ENCODE measurements around the gene KYAT1. TPM values are rescaled to one million over a fixed set of nuclear protein-coding genes. Genes with fewer than 3 reads are reported as not detected.

KYAT1 gene
- total RNA-seq (2021; ENCODE audit: unreplicated experiment), result 6.1 TPM
- 7.6 TPM for polyA plus RNA-seq (2012; ENCODE audit: insufficient read length)
- Bru-seq, nascent RNA, result percentile 47 among the genes with signal in this experiment
- BruChase-seq, experiment 1, labeled RNA remaining after a 2-hour chase, result percentile 56 among the genes with signal in this experiment
- BruChase-seq, experiment 2, labeled RNA remaining after a 6-hour chase, result percentile 60 among the genes with signal in this experiment
- long read RNA-seq, partial matches to known transcripts, result 3 of 11 reads
- long read RNA-seq, other reads (novel, unspliced or antisense), result 3 of 11 reads

- ATAC-seq (peak; percentile 94), DNase-seq (ENCODE audit: low read depth, low spot score) (peak; percentile 81)
- CTCF ChIA-PET, result interaction anchor here (0.6 kb wide), 2 partner anchors 23 to 61 kb away, joined by 3 to 6 read pairs; no protein-coding TSS in a partner anchor
- H3K4me1 ChIP-seq (ENCODE audit: control insufficient read depth, insufficient read depth, low read length), result peaks cover 8% of the 10 kb centered on the region
- H3K9me3 ChIP-seq (ENCODE audit: control insufficient read depth, insufficient read depth, low read depth, low read length), result no peaks in the 10 kb centered on the region
- TF ChIP-seq TCF7L2 (IDR thresholded peaks at IDR 0.05; ENCODE audit: low read depth, low read length) (0 out of 2 replicates have a peak, but pooled peaks have one; percentile 24), REST (IDR thresholded peaks at IDR 0.05; ENCODE audit: insufficient read depth in 1 of 2, low read depth in 2 of 2, low read length in 1 of 2) (no peak), SIN3A (IDR thresholded peaks at IDR 0.05; ENCODE audit: borderline replicate concordance, insufficient read depth, low read depth, low read length) (no peak; the same call in 1 of the 2 replicates), POLR2AphosphoS5 (IDR thresholded peaks at IDR 0.05; ENCODE audit: low read depth, low read length) (peak; percentile 47; the same call in 1 of the 2 replicates), CTCF (IDR thresholded peaks at IDR 0.05) (no peak)
- no TSS peak for BruUV-seq (replicated peaks)
- H3K27ac ChIP-seq (ENCODE audit: low read length), result peak within 1 kb of the TSS; percentile 83
- intact Hi-C loops (cut with micrococcal nuclease; ENCODE audit: unreplicated experiment), result no loop called here
- H3K27me3 ChIP-seq (ENCODE audit: control insufficient read depth, insufficient read depth, low read length), result no peaks in the 10 kb centered on the region
- H3K4me3 ChIP-seq (ENCODE audit: low read depth in 2 of 2, low read length in 2 of 2), result peak within 1 kb of the TSS; percentile 87 to 88
- peaks cover 7% of the 10 kb centered on the region; the same call in 1 of the 2 replicates for H3K36me3 ChIP-seq (ENCODE audit: control insufficient read depth, insufficient read depth, low read length)
- in situ Hi-C loops (cut with HindIII; ENCODE audit: low pct_unique_long_range_greater_than_20kb, low sequenced_read_pairs), result no loop called here
- POLR2A ChIA-PET, result interaction anchor here (0.7 kb wide), 2 partner anchors 62 to 146 kb away, joined by 4 read pairs; no protein-coding TSS in a partner anchor
These were observed at the start of gene KYAT1, which contains the start of gene LRRC8A for GRCh38 chr9:128881884-128882676. Gene KYAT1 (minus strand): TSS chr9:128881950. CDS start chr9:128845405, 36,545 bp downstream. Gene LRRC8A (plus strand): TSS chr9:128882133. CDS start chr9:128907165, 25,032 bp downstream.

- POLR2A ChIA-PET, result interaction anchor here (0.7 kb wide), 2 partner anchors 11 to 210 kb away, joined by 3 read pairs; no protein-coding TSS in a partner anchor
- Histone ChIP-seq H3K27me3 (ENCODE audit: control insufficient read depth, insufficient read depth, low read length) (no peaks in the 10 kb centered on the region), H3K36me3 (ENCODE audit: control insufficient read depth, insufficient read depth, low read length) (no peaks in the 10 kb centered on the region), H3K4me3 (ENCODE audit: low read depth in 2 of 2, low read length in 2 of 2) (no peak overlapping the region), H3K27ac (ENCODE audit: low read length) (no peak overlapping the region), H3K9me3 (ENCODE audit: control insufficient read depth, insufficient read depth, low read depth, low read length) (no peaks in the 10 kb centered on the region), H3K4me1 (ENCODE audit: control insufficient read depth, insufficient read depth, low read length) (no peaks in the 10 kb centered on the region)
- DNase-seq (ENCODE audit: low read depth, low spot score) (no peak), ATAC-seq (no peak)
- TF ChIP-seq SIN3A (IDR thresholded peaks at IDR 0.05; ENCODE audit: borderline replicate concordance, insufficient read depth, low read depth, low read length) (no peak), POLR2AphosphoS5 (IDR thresholded peaks at IDR 0.05; ENCODE audit: low read depth, low read length) (no peak), CTCF (IDR thresholded peaks at IDR 0.05) (no peak), TCF7L2 (IDR thresholded peaks at IDR 0.05; ENCODE audit: low read depth, low read length) (no peak), REST (IDR thresholded peaks at IDR 0.05; ENCODE audit: insufficient read depth in 1 of 2, low read depth in 2 of 2, low read length in 1 of 2) (no peak)
- intact Hi-C loops (cut with micrococcal nuclease; ENCODE audit: unreplicated experiment), result loop anchor here (5.0 kb wide), 1 partner anchor 67 kb away; no protein-coding TSS in a partner anchor
- in situ Hi-C loops (cut with HindIII; ENCODE audit: low pct_unique_long_range_greater_than_20kb, low sequenced_read_pairs), result no loop called here
- CTCF ChIA-PET, result interaction anchor here (0.7 kb wide), 1 partner anchor 80 kb away, joined by 4 read pairs; no protein-coding TSS in a partner anchor
- BruUV-seq (replicated peaks), result no TSS peak
These were observed 47.8 kb upstream of the KYAT1 start for GRCh38 chr9:128929560-128929959.
